ENCODE data around the gene GPC6. TPM values are rescaled to one million over a fixed set of nuclear protein-coding genes. Genes with fewer than 3 reads are reported as not detected.
A peak's percentile ranks its signal among the peaks of the same experiment; 100 is the strongest.

Gene GPC6
- polyA plus RNA-seq, 1 donor from 2014 or later = 9.0 TPM

- no peaks in the 10 kb centered on the region for H3K9me2 ChIP-seq (ENCODE audit: insufficient read depth, low read length)
- no peak overlapping the region for H3K4me2 ChIP-seq (ENCODE audit: low read length)
- TF ChIP-seq EP300 (conservative IDR thresholded peaks at IDR 0.05; ENCODE audit: poor library complexity, severe bottlenecking) (no peak), MXI1 (conservative IDR thresholded peaks at IDR 0.05; ENCODE audit: poor library complexity, severe bottlenecking) (no peak)
These were observed 592.8 kb downstream of the GPC6 start for GRCh38 chr13:93819331-93819890.

GRCh38 chr13:93824286-93824685 is 597.7 kb downstream of the GPC6 start:
- peak; percentile 83 for TF ChIP-seq REST (IDR thresholded peaks at IDR 0.05; ENCODE audit: borderline replicate concordance)
- TF ChIP-seq POLR2AphosphoS5 (IDR thresholded peaks at IDR 0.05) = peak; percentile 97
- TF ChIP-seq RAD21 (conservative IDR thresholded peaks at IDR 0.05) = peak; percentile 35
- no peak for TF ChIP-seq MXI1 (conservative IDR thresholded peaks at IDR 0.05; ENCODE audit: poor library complexity, severe bottlenecking)
- TF ChIP-seq CTCF (IDR thresholded peaks at IDR 0.05; ENCODE audit: poor library complexity, severe bottlenecking) = no peak
- no peak for TF ChIP-seq TAF1 (IDR thresholded peaks at IDR 0.05; ENCODE audit: low read depth)
- TF ChIP-seq EZH2 (IDR thresholded peaks at IDR 0.05; ENCODE audit: borderline replicate concordance, insufficient read depth, low read length, poor library complexity, severe bottlenecking) = no peak
- TF ChIP-seq EP300 (conservative IDR thresholded peaks at IDR 0.05; ENCODE audit: poor library complexity, severe bottlenecking) = peak; percentile 89
- TF ChIP-seq SMC3 (conservative IDR thresholded peaks at IDR 0.05; ENCODE audit: poor library complexity) = peak; percentile 30
- Histone ChIP-seq H3K36me3 (ENCODE audit: insufficient read depth, low read length) (no peaks in the 10 kb centered on the region), H3K79me2 (replicated peaks; ENCODE audit: insufficient read depth, low read length) (no peaks in the 10 kb centered on the region), H2AFZ (ENCODE audit: low read depth, low read length) (no peak overlapping the region), H3K27ac (ENCODE audit: low read length) (peak overlapping the region; percentile 61), H3K9me3 (ENCODE audit: low read length) (no peaks in the 10 kb centered on the region), H3K4me3 (ENCODE audit: low read length) (no peak overlapping the region), H3K27me3 (ENCODE audit: insufficient read depth, low read depth, low read length) (no peaks in the 10 kb centered on the region), H3K9ac (ENCODE audit: low read length) (no peak overlapping the region), H4K20me1 (ENCODE audit: insufficient read depth) (no peaks in the 10 kb centered on the region), H3K4me2 (ENCODE audit: low read length) (no peak overlapping the region), H3K9me2 (ENCODE audit: insufficient read depth, low read length) (no peaks in the 10 kb centered on the region), H3F3A (ENCODE audit: insufficient read depth, low read length, poor library complexity, severe bottlenecking) (no peaks in the 10 kb centered on the region)

More at GRCh38 chr13:93819331-93819890, 592.8 kb downstream of the GPC6 start:
- no peak overlapping the region for H3K4me3 ChIP-seq (ENCODE audit: low read length)
- no peak overlapping the region for H3K9ac ChIP-seq (ENCODE audit: low read length)
- no peaks in the 10 kb centered on the region for H3F3A ChIP-seq (ENCODE audit: insufficient read depth, low read length, poor library complexity, severe bottlenecking)
- H2AFZ ChIP-seq (ENCODE audit: low read depth, low read length) = no peak overlapping the region
- H4K20me1 ChIP-seq (ENCODE audit: insufficient read depth) = no peaks in the 10 kb centered on the region
- no peaks in the 10 kb centered on the region for H3K9me3 ChIP-seq (ENCODE audit: low read length)
- H3K27me3 ChIP-seq (ENCODE audit: insufficient read depth, low read depth, low read length) = no peaks in the 10 kb centered on the region
- H3K79me2 ChIP-seq (replicated peaks; ENCODE audit: insufficient read depth, low read length) = no peaks in the 10 kb centered on the region
- no peak overlapping the region for H3K27ac ChIP-seq (ENCODE audit: low read length)
- no peaks in the 10 kb centered on the region for H3K36me3 ChIP-seq (ENCODE audit: insufficient read depth, low read length)

All from neural cell (in vitro differentiated cells).